ENCODE measurements around the gene VPS11. TPM values are rescaled to one million over a fixed set of nuclear protein-coding genes. Genes with fewer than 3 reads are reported as not detected.

VPS11 gene
- total and polyA plus RNA-seq, 4 donors, result 21.8 to 60.5 (median 26.5) TPM

DNA sequence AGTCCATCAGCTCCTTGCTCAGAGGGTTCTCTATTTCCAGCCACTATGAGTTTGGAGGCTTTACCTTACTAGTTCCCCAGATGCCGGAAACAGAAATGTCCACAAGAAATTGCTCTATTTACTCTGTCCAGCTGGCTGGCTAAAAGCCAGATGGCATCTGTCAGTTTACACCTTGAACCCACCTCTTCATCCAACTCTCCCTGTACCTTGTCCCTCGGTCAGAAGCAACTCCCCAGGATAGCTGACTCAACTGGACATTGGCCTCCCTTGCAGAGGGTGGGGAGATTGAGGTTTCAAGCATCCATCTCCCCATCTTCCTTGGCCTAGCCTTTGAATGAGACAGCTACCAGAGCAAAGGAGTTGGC, 41.2 kb downstream of the VPS11 start:
- intact Hi-C loops (cut with DNase I), result no loop called here
- ATAC-seq (ENCODE audit: low FRiP score) (no peak), DNase-seq (peak in 1 of 2 donors; percentile 40)
- 87 to 92% methylated on average over 2 of the region's 2 CpGs for WGBS, 2 donors
- H3K9me3 ChIP-seq (ENCODE audit: control insufficient read depth, low read length), result no peaks in the 10 kb centered on the region
- H3K27me3 ChIP-seq (ENCODE audit: control insufficient read depth in 1 of 2, insufficient read depth in 2 of 2, low read length in 1 of 2), result no peaks in the 10 kb centered on the region
- H3K27ac ChIP-seq (ENCODE audit: low read depth in 1 of 2, low read length in 2 of 2), result no peak overlapping the region
- peaks cover 0 to 2% of the 10 kb centered on the region in 2 donors for H3K4me1 ChIP-seq (ENCODE audit: control insufficient read depth in 1 of 2, insufficient read depth in 2 of 2, low read length in 2 of 2)
- peaks cover 0 to 7% of the 10 kb centered on the region in 2 donors for H3K36me3 ChIP-seq (ENCODE audit: control insufficient read depth in 1 of 2, insufficient read depth in 2 of 2, low read length in 1 of 2)
- no peak overlapping the region for H3K4me3 ChIP-seq (ENCODE audit: low read length in 2 of 2)

DNA sequence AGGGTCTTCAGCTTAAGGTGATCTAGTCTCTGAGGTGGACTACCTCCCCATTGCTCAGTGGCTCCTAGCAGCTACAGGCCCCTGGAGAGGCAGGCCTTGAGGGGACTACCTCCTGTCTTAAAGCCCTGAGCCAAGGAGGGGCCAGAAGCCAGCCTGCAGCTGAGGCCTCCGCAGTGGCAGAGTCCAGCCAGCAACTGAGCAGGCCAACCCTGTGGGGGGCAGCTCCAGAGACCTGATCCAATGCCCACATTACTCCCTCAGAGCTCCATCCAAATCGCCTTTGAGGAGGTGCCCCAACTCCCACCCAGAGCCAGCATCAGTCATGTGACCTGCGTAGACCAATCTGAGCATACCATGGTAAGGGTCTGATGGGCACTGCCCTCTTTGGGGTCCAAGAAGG, 42.2 kb downstream of the VPS11 start:
- DNase-seq, result peak in 1 of 2 donors; percentile 27
- no peak overlapping the region for H3K4me3 ChIP-seq (ENCODE audit: low read length in 2 of 2)
- intact Hi-C loops (cut with DNase I), result no loop called here

DNA sequence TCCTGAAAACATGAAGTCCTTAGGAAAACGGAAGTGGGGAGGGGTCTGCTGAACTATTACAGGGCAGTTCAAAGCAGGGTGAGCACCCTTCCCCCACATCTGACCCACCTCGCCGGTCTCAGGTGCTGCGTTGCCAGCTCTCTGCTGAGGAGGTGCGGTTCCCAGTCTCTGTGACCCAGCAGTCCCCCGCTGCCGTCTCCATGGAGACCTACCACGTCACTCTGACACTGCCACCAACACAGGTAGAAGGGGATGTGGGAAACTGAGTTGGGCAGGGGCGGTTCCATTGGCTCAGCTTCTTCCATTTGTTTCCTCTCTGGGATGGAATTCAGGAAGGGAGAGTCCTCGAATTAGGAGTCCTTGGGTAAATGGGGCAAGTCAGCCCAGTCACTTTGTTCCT, 42.8 kb downstream of the VPS11 start:
- H3K27me3 ChIP-seq (ENCODE audit: control insufficient read depth in 1 of 2, insufficient read depth in 2 of 2, low read length in 1 of 2), result no peaks in the 10 kb centered on the region
- H3K9me3 ChIP-seq (ENCODE audit: control insufficient read depth, low read length), result no peaks in the 10 kb centered on the region
- peaks cover 0 to 8% of the 10 kb centered on the region in 2 donors for H3K36me3 ChIP-seq (ENCODE audit: control insufficient read depth in 1 of 2, insufficient read depth in 2 of 2, low read length in 1 of 2)
- DNase-seq (peak in 1 of 2 donors; percentile 32), ATAC-seq (ENCODE audit: low FRiP score) (no peak)
- H3K27ac ChIP-seq (ENCODE audit: low read depth in 1 of 2, low read length in 2 of 2), result no peak overlapping the region
- WGBS, 2 donors, result 80 to 83% methylated on average over 10 of the region's 10 CpGs
- no peak overlapping the region for H3K4me3 ChIP-seq (ENCODE audit: low read length in 2 of 2)
- peaks cover 0 to 2% of the 10 kb centered on the region in 2 donors for H3K4me1 ChIP-seq (ENCODE audit: control insufficient read depth in 1 of 2, insufficient read depth in 2 of 2, low read length in 2 of 2)
- intact Hi-C loops (cut with DNase I), result no loop called here

More for the DNA sequence above, 42.2 kb downstream of the VPS11 start:
- H3K27me3 ChIP-seq (ENCODE audit: control insufficient read depth in 1 of 2, insufficient read depth in 2 of 2, low read length in 1 of 2), result no peaks in the 10 kb centered on the region
- H3K9me3 ChIP-seq (ENCODE audit: control insufficient read depth, low read length), result no peaks in the 10 kb centered on the region
- WGBS, 2 donors, result 72 to 83% methylated on average over 3 of the region's 3 CpGs
- peaks cover 0 to 2% of the 10 kb centered on the region in 2 donors for H3K4me1 ChIP-seq (ENCODE audit: control insufficient read depth in 1 of 2, insufficient read depth in 2 of 2, low read length in 2 of 2)
- H3K27ac ChIP-seq (ENCODE audit: low read depth in 1 of 2, low read length in 2 of 2), result no peak overlapping the region
- H3K36me3 ChIP-seq (ENCODE audit: control insufficient read depth in 1 of 2, insufficient read depth in 2 of 2, low read length in 1 of 2), result peaks cover 0 to 8% of the 10 kb centered on the region in 2 donors
- ATAC-seq (ENCODE audit: low FRiP score), result no peak

DNA sequence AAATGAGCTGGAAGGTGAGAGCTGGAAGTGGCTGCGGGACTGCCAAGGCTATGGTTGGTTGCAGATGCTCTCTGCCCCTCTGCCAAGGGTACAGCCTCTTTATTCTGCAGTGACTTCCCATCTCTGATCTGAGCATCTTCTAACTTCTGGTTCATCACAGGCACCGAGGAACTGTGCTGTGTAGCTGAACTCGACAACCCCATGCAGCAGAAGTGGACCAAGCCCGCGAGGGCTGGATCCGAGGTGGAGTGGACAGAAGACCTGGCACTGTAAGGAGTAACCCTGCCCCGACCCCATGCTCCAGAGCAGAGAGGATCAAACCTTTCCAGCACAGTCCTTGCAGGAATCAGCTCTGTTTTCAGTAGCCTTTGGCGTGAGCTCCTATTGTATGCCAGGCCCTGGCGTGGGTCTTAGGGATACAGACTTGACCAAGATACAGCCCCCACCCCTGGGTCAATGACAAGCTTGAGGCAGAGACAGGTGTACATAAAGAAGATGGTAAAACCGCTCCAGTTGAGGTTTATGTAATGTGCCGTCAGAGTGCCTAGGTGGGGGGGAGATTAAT, 43.8 kb downstream of the VPS11 start:
- 90 to 91% methylated on average over 11 of the region's 11 CpGs for WGBS, 2 donors
- ATAC-seq (ENCODE audit: low FRiP score) (no peak), DNase-seq (peak in 1 of 2 donors; percentile 35)
- Histone ChIP-seq H3K9me3 (ENCODE audit: control insufficient read depth, low read length) (no peaks in the 10 kb centered on the region), H3K27ac (ENCODE audit: low read depth in 1 of 2, low read length in 2 of 2) (no peak overlapping the region), H3K27me3 (ENCODE audit: control insufficient read depth in 1 of 2, insufficient read depth in 2 of 2, low read length in 1 of 2) (no peaks in the 10 kb centered on the region), H3K36me3 (ENCODE audit: control insufficient read depth in 1 of 2, insufficient read depth in 2 of 2, low read length in 1 of 2) (peaks cover 0 to 8% of the 10 kb centered on the region in 2 donors), H3K4me3 (ENCODE audit: low read length in 2 of 2) (no peak overlapping the region), H3K4me1 (ENCODE audit: control insufficient read depth in 1 of 2, insufficient read depth in 2 of 2, low read length in 2 of 2) (peaks cover 0 to 2% of the 10 kb centered on the region in 2 donors)
- intact Hi-C loops (cut with DNase I), result no loop called here

DNA sequence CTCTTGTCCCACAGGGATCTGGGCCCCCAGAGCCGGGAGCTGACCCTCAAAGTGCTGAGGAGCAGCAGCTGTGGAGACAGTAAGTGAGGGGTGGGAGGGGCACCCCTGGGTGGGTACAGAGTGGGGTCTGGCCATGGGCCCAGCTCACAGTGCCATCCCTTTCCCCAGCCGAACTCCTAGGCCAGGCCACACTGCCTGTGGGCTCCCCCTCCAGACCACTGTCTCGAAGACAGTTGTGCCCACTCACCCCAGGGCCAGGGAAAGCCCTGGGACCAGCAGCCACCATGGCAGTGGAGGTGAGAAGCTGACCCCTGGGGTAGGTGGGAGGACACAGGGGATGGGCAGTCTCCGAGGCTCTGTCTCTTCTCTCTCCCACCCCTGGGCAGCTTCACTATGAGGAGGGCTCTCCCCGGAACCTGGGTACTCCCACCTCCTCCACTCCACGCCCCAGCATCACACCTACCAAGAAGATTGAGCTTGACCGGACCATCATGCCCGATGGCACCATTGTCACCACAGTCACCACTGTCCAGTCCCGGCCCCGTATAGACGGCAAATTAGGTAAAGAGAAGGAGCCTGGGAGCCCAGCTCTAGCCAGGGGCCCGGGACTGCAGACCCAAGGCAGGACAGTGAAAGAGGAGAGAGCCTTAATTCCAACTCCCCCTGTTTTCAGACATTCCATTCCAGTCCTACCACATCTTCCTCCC, 44.8 kb downstream of the VPS11 start:
- peaks cover 0 to 2% of the 10 kb centered on the region in 2 donors for H3K4me1 ChIP-seq (ENCODE audit: control insufficient read depth in 1 of 2, insufficient read depth in 2 of 2, low read length in 2 of 2)
- DNase-seq (peak in 1 of 2 donors; percentile 40), ATAC-seq (ENCODE audit: low FRiP score) (no peak)
- H3K27ac ChIP-seq (ENCODE audit: low read depth in 1 of 2, low read length in 2 of 2), result no peak overlapping the region
- H3K27me3 ChIP-seq (ENCODE audit: control insufficient read depth in 1 of 2, insufficient read depth in 2 of 2, low read length in 1 of 2), result no peaks in the 10 kb centered on the region
- 86 to 92% methylated on average over 12 of the region's 12 CpGs for WGBS, 2 donors
- no peak overlapping the region for H3K4me3 ChIP-seq (ENCODE audit: low read length in 2 of 2)
- H3K9me3 ChIP-seq (ENCODE audit: control insufficient read depth, low read length), result no peaks in the 10 kb centered on the region
- intact Hi-C loops (cut with DNase I), result no loop called here
- peaks cover 0 to 8% of the 10 kb centered on the region in 2 donors for H3K36me3 ChIP-seq (ENCODE audit: control insufficient read depth in 1 of 2, insufficient read depth in 2 of 2, low read length in 1 of 2)

DNA sequence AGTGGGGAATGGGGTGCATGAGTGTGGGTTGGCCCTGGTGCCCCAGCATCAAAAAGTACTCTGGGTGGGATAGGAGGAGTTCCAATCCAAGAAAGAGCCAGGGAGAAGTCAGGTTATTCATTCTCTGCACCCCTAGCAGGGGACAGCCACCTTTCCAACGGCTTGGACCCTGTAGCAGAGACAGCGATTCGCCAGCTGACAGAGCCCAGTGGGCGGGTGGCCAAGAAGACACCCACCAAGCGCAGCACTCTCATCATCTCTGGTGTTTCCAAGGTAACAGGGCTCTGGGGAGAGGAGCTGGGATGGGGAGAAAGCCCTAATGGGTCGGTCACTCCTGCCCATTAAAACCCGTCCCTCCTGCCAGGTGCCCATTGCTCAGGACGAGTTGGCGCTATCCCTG, 46.1 kb downstream of the VPS11 start:
- no peak overlapping the region for H3K27ac ChIP-seq (ENCODE audit: low read depth in 1 of 2, low read length in 2 of 2)
- no peaks in the 10 kb centered on the region for H3K27me3 ChIP-seq (ENCODE audit: control insufficient read depth in 1 of 2, insufficient read depth in 2 of 2, low read length in 1 of 2)
- intact Hi-C loops (cut with DNase I), result no loop called here
- no peaks in the 10 kb centered on the region for H3K9me3 ChIP-seq (ENCODE audit: control insufficient read depth, low read length)
- H3K4me3 ChIP-seq (ENCODE audit: low read length in 2 of 2), result no peak overlapping the region
- ATAC-seq (ENCODE audit: low FRiP score) (no peak), DNase-seq (peak in 1 of 2 donors; percentile 25)
- H3K4me1 ChIP-seq (ENCODE audit: control insufficient read depth in 1 of 2, insufficient read depth in 2 of 2, low read length in 2 of 2), result peaks cover 0 to 2% of the 10 kb centered on the region in 2 donors
- peaks cover 0 to 8% of the 10 kb centered on the region in 2 donors for H3K36me3 ChIP-seq (ENCODE audit: control insufficient read depth in 1 of 2, insufficient read depth in 2 of 2, low read length in 1 of 2)
- 93 to 94% methylated on average over 9 of the region's 9 CpGs for WGBS, 2 donors

DNA sequence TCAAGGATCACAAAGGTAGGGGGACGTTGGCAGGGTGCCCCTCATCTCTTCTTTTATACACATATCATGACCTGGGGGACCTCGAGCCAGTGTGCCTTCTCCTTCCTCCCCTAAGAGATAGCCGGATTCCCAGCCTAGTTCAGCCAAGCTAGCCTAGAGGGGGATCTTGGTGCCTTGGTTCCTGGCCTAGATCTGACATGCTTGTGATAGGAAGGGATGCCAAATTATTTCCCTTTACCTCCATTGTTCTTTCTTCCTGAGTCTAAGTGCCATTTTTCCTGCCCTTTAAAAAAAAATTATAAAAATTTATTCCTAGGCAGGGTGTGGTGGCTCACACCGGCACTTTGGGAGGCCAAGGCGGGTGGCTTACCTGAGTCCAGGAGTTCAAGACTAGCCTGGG, 46.7 kb downstream of the VPS11 start:
- no peaks in the 10 kb centered on the region for H3K27me3 ChIP-seq (ENCODE audit: control insufficient read depth in 1 of 2, insufficient read depth in 2 of 2, low read length in 1 of 2)
- DNase-seq (no peak), ATAC-seq (ENCODE audit: low FRiP score) (no peak)
- H3K4me3 ChIP-seq (ENCODE audit: low read length in 2 of 2), result no peak overlapping the region
- no peaks in the 10 kb centered on the region for H3K9me3 ChIP-seq (ENCODE audit: control insufficient read depth, low read length)
- intact Hi-C loops (cut with DNase I), result no loop called here
- no peaks in the 10 kb centered on the region for H3K4me1 ChIP-seq (ENCODE audit: control insufficient read depth in 1 of 2, insufficient read depth in 2 of 2, low read length in 2 of 2)
- peaks cover 0 to 8% of the 10 kb centered on the region in 2 donors for H3K36me3 ChIP-seq (ENCODE audit: control insufficient read depth in 1 of 2, insufficient read depth in 2 of 2, low read length in 1 of 2)
- WGBS, 2 donors, result 91 to 95% methylated on average over 5 of the region's 5 CpGs
- no peak overlapping the region for H3K27ac ChIP-seq (ENCODE audit: low read depth in 1 of 2, low read length in 2 of 2)

DNA sequence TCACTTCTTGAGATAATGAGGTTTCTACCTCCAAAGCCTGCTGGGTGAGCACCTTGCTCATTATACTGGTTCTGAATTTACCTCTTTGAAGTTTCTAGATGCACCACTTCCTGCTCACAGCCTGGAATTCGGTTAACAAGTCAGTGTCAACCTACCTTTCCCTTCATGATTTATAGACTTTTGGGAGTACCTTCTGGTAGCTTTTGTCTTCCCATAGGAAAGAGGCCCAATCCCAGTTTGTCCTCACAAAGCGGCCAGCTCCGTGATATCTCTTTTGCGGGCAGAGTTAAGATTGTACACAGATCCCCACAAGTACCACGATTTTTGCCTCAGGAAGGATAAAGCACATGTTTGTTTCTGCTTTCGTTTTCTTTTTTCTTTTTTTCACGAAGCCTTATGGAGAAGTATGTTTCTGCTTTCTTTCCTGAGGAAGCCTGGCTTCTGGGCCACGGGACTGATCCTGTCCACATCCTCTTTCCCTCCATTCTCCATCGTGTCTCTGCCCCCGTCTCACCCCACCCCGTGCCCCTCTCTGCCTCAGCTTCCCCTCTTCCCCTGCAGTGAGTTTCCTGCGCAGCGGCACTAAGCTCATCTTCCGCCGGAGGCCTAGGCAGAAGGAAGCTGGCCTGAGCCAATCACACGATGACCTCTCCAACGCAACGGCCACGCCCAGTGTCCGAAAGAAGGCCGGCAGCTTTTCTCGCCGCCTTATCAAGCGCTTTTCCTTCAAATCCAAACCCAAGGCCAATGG, 48.0 kb downstream of the VPS11 start:
- DNase-seq (peak in 1 of 2 donors; percentile 83), ATAC-seq (ENCODE audit: low FRiP score) (peak; percentile 58)
- H3K4me3 ChIP-seq (ENCODE audit: low read length in 2 of 2), result no peak overlapping the region
- no peaks in the 10 kb centered on the region for H3K4me1 ChIP-seq (ENCODE audit: control insufficient read depth in 1 of 2, insufficient read depth in 2 of 2, low read length in 2 of 2)
- intact Hi-C loops (cut with DNase I), result no loop called here
- no peaks in the 10 kb centered on the region for H3K9me3 ChIP-seq (ENCODE audit: control insufficient read depth, low read length)
- 67 to 71% methylated on average over 24 of the region's 24 CpGs for WGBS, 2 donors
- peaks cover 0 to 8% of the 10 kb centered on the region in 2 donors for H3K36me3 ChIP-seq (ENCODE audit: control insufficient read depth in 1 of 2, insufficient read depth in 2 of 2, low read length in 1 of 2)
- H3K27ac ChIP-seq (ENCODE audit: low read depth in 1 of 2, low read length in 2 of 2), result no peak overlapping the region
- no peaks in the 10 kb centered on the region for H3K27me3 ChIP-seq (ENCODE audit: control insufficient read depth in 1 of 2, insufficient read depth in 2 of 2, low read length in 1 of 2)

All from aorta (tissue), 5 donors.